Activated T-cell treated with anti-CD3 and anti-CD28 coated beads for 1 hour (primary cell): ENCODE measurements around the gene OARD1.
"Not testable (repeated sequence)": the region's sequence is repeated elsewhere in the genome, so short reads cannot be mapped to it uniquely, and the experiment has no call there.

ENCODE experiments used
- DNase-seq: peaks from one replicate; pipeline ENCODE4 v3.0.0-alpha.2; 2020; ENCODE audit warnings: low read depth

OARD1 gene

GRCh38 chr6:41071923-41072835 lies at the start of gene OARD1:
TSS of gene OARD1 (minus strand) at chr6:41072356. CDS start at chr6:41071634, 722 bp downstream.
- peak; percentile 100 for DNase-seq

- DNase-seq, result no peak
Measured at GRCh38 chr6:41120058-41120457, 47.9 kb upstream of the OARD1 start.

- DNase-seq, result no peak
Measured at GRCh38 chr6:41119508-41119907, 47.4 kb upstream of the OARD1 start.

GRCh38 chr6:41115027-41115426 lies 42.9 kb upstream of the OARD1 start:
- not testable (repeated sequence) for DNase-seq

GRCh38 chr6:41111017-41111416 lies 38.9 kb upstream of the OARD1 start:
- DNase-seq, result no peak

- no peak for DNase-seq
Measured at GRCh38 chr6:41103847-41104246, 31.7 kb upstream of the OARD1 start.

GRCh38 chr6:41100871-41101287 lies 28.7 kb upstream of the OARD1 start:
- no peak for DNase-seq

- no peak for DNase-seq
Measured at GRCh38 chr6:41098366-41098765, 26.2 kb upstream of the OARD1 start.

GRCh38 chr6:41097467-41098090 lies 25.4 kb upstream of the OARD1 start:
- DNase-seq, result no peak

- no peak for DNase-seq
Measured at GRCh38 chr6:41093729-41094128, 21.6 kb upstream of the OARD1 start.

GRCh38 chr6:41092421-41093140 lies 20.4 kb upstream of the OARD1 start:
- no peak for DNase-seq

GRCh38 chr6:41090841-41091761 lies 18.9 kb upstream of the OARD1 start:
- DNase-seq, result no peak

GRCh38 chr6:41088451-41088850 lies 16.3 kb upstream of the OARD1 start:
- DNase-seq, result no peak

GRCh38 chr6:41085182-41085581 lies 13.0 kb upstream of the OARD1 start:
- DNase-seq, result no peak

- DNase-seq, result no peak
Measured at GRCh38 chr6:41083072-41083471, 10.9 kb upstream of the OARD1 start.

GRCh38 chr6:41080621-41081020 lies 8.5 kb upstream of the OARD1 start:
- no peak for DNase-seq

GRCh38 chr6:41079080-41079479 lies 6.9 kb upstream of the OARD1 start:
- no peak for DNase-seq

GRCh38 chr6:41078101-41078500 lies 5.9 kb upstream of the OARD1 start:
- DNase-seq, result no peak

- no peak for DNase-seq
Measured at GRCh38 chr6:41077536-41077935, 5.4 kb upstream of the OARD1 start.

GRCh38 chr6:41075651-41076626 lies 3.8 kb upstream of the OARD1 start:
- DNase-seq, result no peak
